Measurements from ENCODE around the gene GAK.

- TF ChIP-seq POLR2A (IDR thresholded peaks at IDR 0.05; ENCODE audit: low read depth, low read length), result no peak
- no peak for TF ChIP-seq MXI1 (IDR thresholded peaks at IDR 0.05; ENCODE audit: borderline replicate concordance, low read depth, low read length)
- no peak for TF ChIP-seq CTCF (conservative IDR thresholded peaks at IDR 0.05; ENCODE audit: low read depth, low read length)
Measured at GRCh38 chr4:903066-904046, 28.8 kb downstream of the GAK start.

Measured in IMR-90 (cell line).